ENCODE results near the gene MBNL1.

Gene MBNL1

GRCh38 chr3:152278756-152279427 lies 10.2 kb downstream of the MBNL1 start:
- H3K14ac ChIP-seq (ENCODE audit: low read length), result no peak overlapping the region
- H3K4me2 ChIP-seq (ENCODE audit: insufficient read depth, low read length, poor library complexity, severe bottlenecking), result no peak overlapping the region
- H2AFZ ChIP-seq (ENCODE audit: low read length), result no peak overlapping the region
- H3K9ac ChIP-seq (ENCODE audit: low read depth, low read length, poor library complexity), result no peak overlapping the region
- H3K4me1 ChIP-seq (ENCODE audit: control insufficient read depth in 2 of 2, insufficient read depth in 1 of 2, low read depth in 1 of 2, low read length in 2 of 2), result peaks cover 2 to 6% of the 10 kb centered on the region in 2 donors
- no peak overlapping the region for H3K4ac ChIP-seq (ENCODE audit: low read length)
- no peak overlapping the region for H2BK5ac ChIP-seq (ENCODE audit: low read length)
- DNase-seq (ENCODE audit: low spot score), result no peak
- no peak overlapping the region for H4K91ac ChIP-seq (ENCODE audit: low read depth, low read length, poor library complexity)
- H3K4me3 ChIP-seq (ENCODE audit: low read length in 2 of 2), result no peak overlapping the region
- no peaks in the 10 kb centered on the region for H3K27me3 ChIP-seq (ENCODE audit: control insufficient read depth in 3 of 3, insufficient read depth in 3 of 3, low read depth in 1 of 3, low read length in 3 of 3)
- no peak overlapping the region for H2BK12ac ChIP-seq (ENCODE audit: low read length)
- no peak overlapping the region for H2BK15ac ChIP-seq (ENCODE audit: low read length)
- H3K36me3 ChIP-seq (replicated peaks in 1 of 2; ENCODE audit: control insufficient read depth in 2 of 2, insufficient read depth in 2 of 2, low read length in 2 of 2), result no peaks in the 10 kb centered on the region
- H3K9me3 ChIP-seq (replicated peaks in 1 of 2; ENCODE audit: control insufficient read depth in 2 of 2, insufficient read depth in 1 of 2, low read depth in 1 of 2, low read length in 2 of 2), result no peaks in the 10 kb centered on the region
- no peak overlapping the region for H3K23ac ChIP-seq (ENCODE audit: low read depth, low read length, poor library complexity)
- no peak overlapping the region for H2AK5ac ChIP-seq (ENCODE audit: low read depth, low read length)
- no peak overlapping the region for H2BK120ac ChIP-seq (ENCODE audit: low read depth, low read length)
- H3K27ac ChIP-seq (replicated peaks; ENCODE audit: low read length), result no peak overlapping the region
- H3K79me1 ChIP-seq (ENCODE audit: low read depth, low read length), result no peaks in the 10 kb centered on the region
- no peak overlapping the region for H3K18ac ChIP-seq (ENCODE audit: low read length)
- no CpG with 5 or more reads among the region's 6 CpGs for WGBS, 2 donors (ENCODE audit: extremely low coverage in 2 of 2, insufficient read length in 2 of 2, insufficient replicate concordance in 1 of 2)
- no peak overlapping the region for H4K8ac ChIP-seq (ENCODE audit: low read depth, low read length)

- Histone ChIP-seq H3K14ac (ENCODE audit: low read length) (no peak overlapping the region), H2BK5ac (ENCODE audit: low read length) (no peak overlapping the region), H3K36me3 (replicated peaks in 1 of 2; ENCODE audit: control insufficient read depth in 2 of 2, insufficient read depth in 2 of 2, low read length in 2 of 2) (no peaks in the 10 kb centered on the region), H3K18ac (ENCODE audit: low read length) (no peak overlapping the region), H2BK15ac (ENCODE audit: low read length) (no peak overlapping the region), H3K23ac (ENCODE audit: low read depth, low read length, poor library complexity) (no peak overlapping the region), H2BK12ac (ENCODE audit: low read length) (no peak overlapping the region), H4K8ac (ENCODE audit: low read depth, low read length) (no peak overlapping the region), H2AFZ (ENCODE audit: low read length) (no peak overlapping the region), H3K4me1 (ENCODE audit: control insufficient read depth in 2 of 2, insufficient read depth in 1 of 2, low read depth in 1 of 2, low read length in 2 of 2) (peaks cover 2 to 6% of the 10 kb centered on the region in 2 donors), H3K9me3 (replicated peaks in 1 of 2; ENCODE audit: control insufficient read depth in 2 of 2, insufficient read depth in 1 of 2, low read depth in 1 of 2, low read length in 2 of 2) (no peaks in the 10 kb centered on the region), H3K27me3 (ENCODE audit: control insufficient read depth in 3 of 3, insufficient read depth in 3 of 3, low read depth in 1 of 3, low read length in 3 of 3) (no peaks in the 10 kb centered on the region), H2BK120ac (ENCODE audit: low read depth, low read length) (no peak overlapping the region), H3K79me1 (ENCODE audit: low read depth, low read length) (no peaks in the 10 kb centered on the region), H2AK5ac (ENCODE audit: low read depth, low read length) (no peak overlapping the region), H3K27ac (replicated peaks; ENCODE audit: low read length) (no peak overlapping the region), H3K4me2 (ENCODE audit: insufficient read depth, low read length, poor library complexity, severe bottlenecking) (no peak overlapping the region), H3K4me3 (ENCODE audit: low read length in 2 of 2) (no peak overlapping the region), H3K9ac (ENCODE audit: low read depth, low read length, poor library complexity) (no peak overlapping the region), H4K91ac (ENCODE audit: low read depth, low read length, poor library complexity) (no peak overlapping the region), H3K4ac (ENCODE audit: low read length) (no peak overlapping the region)
- DNase-seq (ENCODE audit: low spot score), result no peak
- no CpG with 5 or more reads among the region's 3 CpGs for WGBS, 2 donors (ENCODE audit: extremely low coverage in 2 of 2, insufficient read length in 2 of 2, insufficient replicate concordance in 1 of 2)
These were observed 10.8 kb downstream of the MBNL1 start for GRCh38 chr3:152279479-152279878.

GRCh38 chr3:152280539-152280938 lies 11.8 kb downstream of the MBNL1 start:
- H2BK120ac ChIP-seq (ENCODE audit: low read depth, low read length), result no peak overlapping the region
- H3K4ac ChIP-seq (ENCODE audit: low read length), result no peak overlapping the region
- no peaks in the 10 kb centered on the region for H3K36me3 ChIP-seq (replicated peaks in 1 of 2; ENCODE audit: control insufficient read depth in 2 of 2, insufficient read depth in 2 of 2, low read length in 2 of 2)
- no peak overlapping the region for H2AFZ ChIP-seq (ENCODE audit: low read length)
- no peak overlapping the region for H4K8ac ChIP-seq (ENCODE audit: low read depth, low read length)
- H2AK5ac ChIP-seq (ENCODE audit: low read depth, low read length), result no peak overlapping the region
- H2BK15ac ChIP-seq (ENCODE audit: low read length), result no peak overlapping the region
- no peak overlapping the region for H3K14ac ChIP-seq (ENCODE audit: low read length)
- no peak for DNase-seq (ENCODE audit: low spot score)
- no peak overlapping the region for H2BK12ac ChIP-seq (ENCODE audit: low read length)
- no CpG with 5 or more reads among the region's 3 CpGs for WGBS, 2 donors (ENCODE audit: extremely low coverage in 2 of 2, insufficient read length in 2 of 2, insufficient replicate concordance in 1 of 2)
- H3K18ac ChIP-seq (ENCODE audit: low read length), result no peak overlapping the region
- H3K27ac ChIP-seq (replicated peaks; ENCODE audit: low read length), result no peak overlapping the region
- no peak overlapping the region for H2BK5ac ChIP-seq (ENCODE audit: low read length)
- H3K9ac ChIP-seq (ENCODE audit: low read depth, low read length, poor library complexity), result no peak overlapping the region
- H4K91ac ChIP-seq (ENCODE audit: low read depth, low read length, poor library complexity), result no peak overlapping the region
- H3K4me1 ChIP-seq (ENCODE audit: control insufficient read depth in 2 of 2, insufficient read depth in 1 of 2, low read depth in 1 of 2, low read length in 2 of 2), result peaks cover 2 to 4% of the 10 kb centered on the region in 2 donors
- H3K27me3 ChIP-seq (ENCODE audit: control insufficient read depth in 3 of 3, insufficient read depth in 3 of 3, low read depth in 1 of 3, low read length in 3 of 3), result no peaks in the 10 kb centered on the region
- no peak overlapping the region for H3K4me3 ChIP-seq (ENCODE audit: low read length in 2 of 2)
- no peak overlapping the region for H3K4me2 ChIP-seq (ENCODE audit: insufficient read depth, low read length, poor library complexity, severe bottlenecking)
- no peaks in the 10 kb centered on the region for H3K79me1 ChIP-seq (ENCODE audit: low read depth, low read length)
- no peaks in the 10 kb centered on the region for H3K9me3 ChIP-seq (replicated peaks in 1 of 2; ENCODE audit: control insufficient read depth in 2 of 2, insufficient read depth in 1 of 2, low read depth in 1 of 2, low read length in 2 of 2)
- no peak overlapping the region for H3K23ac ChIP-seq (ENCODE audit: low read depth, low read length, poor library complexity)

- no peak overlapping the region for H3K4ac ChIP-seq (ENCODE audit: low read length)
- DNase-seq (ENCODE audit: low spot score), result no peak
- H2AK5ac ChIP-seq (ENCODE audit: low read depth, low read length), result no peak overlapping the region
- no peak overlapping the region for H3K4me2 ChIP-seq (ENCODE audit: insufficient read depth, low read length, poor library complexity, severe bottlenecking)
- H4K8ac ChIP-seq (ENCODE audit: low read depth, low read length), result no peak overlapping the region
- H3K14ac ChIP-seq (ENCODE audit: low read length), result no peak overlapping the region
- H2BK120ac ChIP-seq (ENCODE audit: low read depth, low read length), result no peak overlapping the region
- WGBS, 2 donors (ENCODE audit: extremely low coverage in 2 of 2, insufficient read length in 2 of 2, insufficient replicate concordance in 1 of 2), result no CpG with 5 or more reads among the region's 2 CpGs
- H3K4me1 ChIP-seq (ENCODE audit: control insufficient read depth in 2 of 2, insufficient read depth in 1 of 2, low read depth in 1 of 2, low read length in 2 of 2), result peaks cover 2 to 4% of the 10 kb centered on the region in 2 donors
- H2AFZ ChIP-seq (ENCODE audit: low read length), result no peak overlapping the region
- H3K9ac ChIP-seq (ENCODE audit: low read depth, low read length, poor library complexity), result no peak overlapping the region
- no peaks in the 10 kb centered on the region for H3K36me3 ChIP-seq (replicated peaks in 1 of 2; ENCODE audit: control insufficient read depth in 2 of 2, insufficient read depth in 2 of 2, low read length in 2 of 2)
- no peak overlapping the region for H4K91ac ChIP-seq (ENCODE audit: low read depth, low read length, poor library complexity)
- H2BK5ac ChIP-seq (ENCODE audit: low read length), result no peak overlapping the region
- H2BK15ac ChIP-seq (ENCODE audit: low read length), result no peak overlapping the region
- H3K23ac ChIP-seq (ENCODE audit: low read depth, low read length, poor library complexity), result no peak overlapping the region
- no peaks in the 10 kb centered on the region for H3K9me3 ChIP-seq (replicated peaks in 1 of 2; ENCODE audit: control insufficient read depth in 2 of 2, insufficient read depth in 1 of 2, low read depth in 1 of 2, low read length in 2 of 2)
- H3K18ac ChIP-seq (ENCODE audit: low read length), result no peak overlapping the region
- no peak overlapping the region for H3K27ac ChIP-seq (replicated peaks; ENCODE audit: low read length)
- no peak overlapping the region for H2BK12ac ChIP-seq (ENCODE audit: low read length)
- H3K4me3 ChIP-seq (ENCODE audit: low read length in 2 of 2), result no peak overlapping the region
- H3K27me3 ChIP-seq (ENCODE audit: control insufficient read depth in 3 of 3, insufficient read depth in 3 of 3, low read depth in 1 of 3, low read length in 3 of 3), result no peaks in the 10 kb centered on the region
- no peaks in the 10 kb centered on the region for H3K79me1 ChIP-seq (ENCODE audit: low read depth, low read length)
These were observed 12.5 kb downstream of the MBNL1 start for GRCh38 chr3:152281133-152281713.

Measured in neuronal stem cell (in vitro differentiated cells).